Kidney glomerular epithelial cell (primary cell): ENCODE results near the gene MLXIPL.
"Not testable (repeated sequence)": the region's sequence is repeated elsewhere in the genome, so short reads cannot be mapped to it uniquely, and the experiment has no call there.

Source experiments
- DNase-seq: peaks from one replicate; lab custom pipeline; 2025; lab: John Stamatoyannopoulos, UW

MLXIPL gene

GRCh38 chr7:73550093-73550492 is 74.2 kb downstream of the MLXIPL start:
- DNase-seq: not testable (repeated sequence)

GRCh38 chr7:73549176-73549575 is 75.1 kb downstream of the MLXIPL start:
- no peak for DNase-seq

- DNase-seq: no peak
Observed at GRCh38 chr7:73547841-73548240, 76.5 kb downstream of the MLXIPL start.

GRCh38 chr7:73544678-73545077 is 79.6 kb downstream of the MLXIPL start:
- no peak for DNase-seq
